ENCODE measurements around the gene DOP1B. TPM values are rescaled to one million over a fixed set of nuclear protein-coding genes. Genes with fewer than 3 reads are reported as not detected.

Gene DOP1B
- total RNA-seq, 1 donor from 2014 or later, result 26.1 TPM

GRCh38 chr21:36188081-36188681 is 31.6 kb downstream of the DOP1B start:
- H3K27ac ChIP-seq (ENCODE audit: low read depth, low read length), result no peak overlapping the region
- H3K27me3 ChIP-seq (ENCODE audit: insufficient read depth, low read length), result no peaks in the 10 kb centered on the region
- no peak overlapping the region for H2AFZ ChIP-seq (ENCODE audit: low read depth, low read length)
- H3K4me1 Mint-ChIP-seq (ENCODE audit: low read depth, unreplicated experiment), result peaks cover 6% of the 10 kb centered on the region
- H3K27me3 Mint-ChIP-seq (ENCODE audit: low read depth, unreplicated experiment), result no peaks in the 10 kb centered on the region
- H3K79me2 ChIP-seq (ENCODE audit: insufficient read depth, low read length), result peaks cover 3% of the 10 kb centered on the region
- H3K4me3 ChIP-seq (ENCODE audit: insufficient read depth, low read depth, low read length), result no peak overlapping the region
- no peak for FAIRE-seq
- no peaks in the 10 kb centered on the region for H3K4me1 ChIP-seq (ENCODE audit: insufficient read depth, low read length)
- H3K9me3 Mint-ChIP-seq (ENCODE audit: unreplicated experiment), result no peaks in the 10 kb centered on the region
- DNase-seq (ENCODE audit: low read depth), result no peak
- H3K9me3 ChIP-seq (ENCODE audit: insufficient read depth, low read depth, low read length), result no peaks in the 10 kb centered on the region
- TF ChIP-seq, protein P1, sequence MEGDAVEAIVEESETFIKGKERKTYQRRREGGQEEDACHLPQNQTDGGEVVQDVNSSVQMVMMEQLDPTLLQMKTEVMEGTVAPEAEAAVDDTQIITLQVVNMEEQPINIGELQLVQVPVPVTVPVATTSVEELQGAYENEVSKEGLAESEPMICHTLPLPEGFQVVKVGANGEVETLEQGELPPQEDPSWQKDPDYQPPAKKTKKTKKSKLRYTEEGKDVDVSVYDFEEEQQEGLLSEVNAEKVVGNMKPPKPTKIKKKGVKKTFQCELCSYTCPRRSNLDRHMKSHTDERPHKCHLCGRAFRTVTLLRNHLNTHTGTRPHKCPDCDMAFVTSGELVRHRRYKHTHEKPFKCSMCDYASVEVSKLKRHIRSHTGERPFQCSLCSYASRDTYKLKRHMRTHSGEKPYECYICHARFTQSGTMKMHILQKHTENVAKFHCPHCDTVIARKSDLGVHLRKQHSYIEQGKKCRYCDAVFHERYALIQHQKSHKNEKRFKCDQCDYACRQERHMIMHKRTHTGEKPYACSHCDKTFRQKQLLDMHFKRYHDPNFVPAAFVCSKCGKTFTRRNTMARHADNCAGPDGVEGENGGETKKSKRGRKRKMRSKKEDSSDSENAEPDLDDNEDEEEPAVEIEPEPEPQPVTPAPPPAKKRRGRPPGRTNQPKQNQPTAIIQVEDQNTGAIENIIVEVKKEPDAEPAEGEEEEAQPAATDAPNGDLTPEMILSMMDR (IDR thresholded peaks at IDR 0.05; ENCODE audit: insufficient read depth, low read depth, low read length), result no peak
- no peak for TF ChIP-seq EZH2 (IDR thresholded peaks at IDR 0.05; ENCODE audit: insufficient read depth, low read length)
- H3K36me3 Mint-ChIP-seq (ENCODE audit: low read depth, unreplicated experiment), result peaks cover 8% of the 10 kb centered on the region
- no peak overlapping the region for H3K4me3 Mint-ChIP-seq (ENCODE audit: unreplicated experiment)
- H3K36me3 ChIP-seq (ENCODE audit: insufficient read depth, low read length), result no peaks in the 10 kb centered on the region
- no peak overlapping the region for H3K27ac Mint-ChIP-seq (ENCODE audit: unreplicated experiment)
- no peak overlapping the region for H3K9ac ChIP-seq (ENCODE audit: low read length)
- H3K4me2 ChIP-seq (ENCODE audit: low read length), result no peak overlapping the region
- H4K20me1 ChIP-seq (ENCODE audit: insufficient read depth, low read length), result peaks cover 6% of the 10 kb centered on the region

DNA sequence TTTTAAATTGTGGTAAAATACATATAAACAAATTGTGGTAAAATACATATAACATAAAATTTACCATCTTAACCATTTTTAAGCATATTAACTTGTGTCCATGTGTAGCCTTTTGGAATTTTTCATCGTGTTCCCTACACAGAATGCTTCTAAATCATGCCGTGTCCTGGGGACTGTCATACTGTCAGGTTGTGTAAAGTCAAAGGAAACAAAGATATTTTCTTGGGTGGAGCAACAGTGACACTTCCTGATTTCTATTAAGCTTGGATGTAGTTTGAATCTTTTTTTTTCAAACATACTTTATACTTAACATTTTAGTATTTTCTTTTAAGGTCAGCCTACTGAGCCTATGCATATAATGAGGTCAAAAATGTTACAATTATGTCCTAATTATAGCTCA is 32.3 kb downstream of the DOP1B start:
- H3K27ac ChIP-seq (ENCODE audit: low read depth, low read length), result no peak overlapping the region
- Mint-ChIP-seq H3K9me3 (ENCODE audit: unreplicated experiment) (no peaks in the 10 kb centered on the region), H3K4me3 (ENCODE audit: unreplicated experiment) (no peak overlapping the region), H3K27ac (ENCODE audit: unreplicated experiment) (no peak overlapping the region), H3K4me1 (ENCODE audit: low read depth, unreplicated experiment) (peaks cover 6% of the 10 kb centered on the region), H3K27me3 (ENCODE audit: low read depth, unreplicated experiment) (no peaks in the 10 kb centered on the region), H3K36me3 (ENCODE audit: low read depth, unreplicated experiment) (peaks cover 6% of the 10 kb centered on the region)
- no peaks in the 10 kb centered on the region for H3K36me3 ChIP-seq (ENCODE audit: insufficient read depth, low read length)
- peaks cover 3% of the 10 kb centered on the region for H3K79me2 ChIP-seq (ENCODE audit: insufficient read depth, low read length)
- H3K9ac ChIP-seq (ENCODE audit: low read length), result no peak overlapping the region
- H2AFZ ChIP-seq (ENCODE audit: low read depth, low read length), result no peak overlapping the region
- no peak for DNase-seq (ENCODE audit: low read depth)
- FAIRE-seq, result no peak
- H4K20me1 ChIP-seq (ENCODE audit: insufficient read depth, low read length), result peaks cover 4% of the 10 kb centered on the region
- H3K4me1 ChIP-seq (ENCODE audit: insufficient read depth, low read length), result no peaks in the 10 kb centered on the region
- no peak overlapping the region for H3K4me2 ChIP-seq (ENCODE audit: low read length)
- TF ChIP-seq, protein P1 (IDR thresholded peaks at IDR 0.05; ENCODE audit: insufficient read depth, low read depth, low read length), result no peak
- no peak for TF ChIP-seq EZH2 (IDR thresholded peaks at IDR 0.05; ENCODE audit: insufficient read depth, low read length)
- H3K4me3 ChIP-seq (ENCODE audit: insufficient read depth, low read depth, low read length), result no peak overlapping the region
- H3K9me3 ChIP-seq (ENCODE audit: insufficient read depth, low read depth, low read length), result no peaks in the 10 kb centered on the region
- no peaks in the 10 kb centered on the region for H3K27me3 ChIP-seq (ENCODE audit: insufficient read depth, low read length)

GRCh38 chr21:36190736-36191135 is 34.1 kb downstream of the DOP1B start:
- peaks cover 6% of the 10 kb centered on the region for H3K4me1 Mint-ChIP-seq (ENCODE audit: low read depth, unreplicated experiment)
- H3K79me2 ChIP-seq (ENCODE audit: insufficient read depth, low read length), result no peaks in the 10 kb centered on the region
- no peak overlapping the region for H3K4me3 Mint-ChIP-seq (ENCODE audit: unreplicated experiment)
- no peak overlapping the region for H2AFZ ChIP-seq (ENCODE audit: low read depth, low read length)
- H3K9me3 Mint-ChIP-seq (ENCODE audit: unreplicated experiment), result peaks cover under 1% of the 10 kb centered on the region
- H3K4me2 ChIP-seq (ENCODE audit: low read length), result no peak overlapping the region
- H3K36me3 ChIP-seq (ENCODE audit: insufficient read depth, low read length), result no peaks in the 10 kb centered on the region
- H3K27ac ChIP-seq (ENCODE audit: low read depth, low read length), result no peak overlapping the region
- peaks cover 4% of the 10 kb centered on the region for H4K20me1 ChIP-seq (ENCODE audit: insufficient read depth, low read length)
- no peaks in the 10 kb centered on the region for H3K4me1 ChIP-seq (ENCODE audit: insufficient read depth, low read length)
- no peaks in the 10 kb centered on the region for H3K27me3 Mint-ChIP-seq (ENCODE audit: low read depth, unreplicated experiment)
- no peak overlapping the region for H3K4me3 ChIP-seq (ENCODE audit: insufficient read depth, low read depth, low read length)
- H3K9ac ChIP-seq (ENCODE audit: low read length), result no peak overlapping the region
- TF ChIP-seq EZH2 (IDR thresholded peaks at IDR 0.05; ENCODE audit: insufficient read depth, low read length), result no peak
- no peaks in the 10 kb centered on the region for H3K9me3 ChIP-seq (ENCODE audit: insufficient read depth, low read depth, low read length)
- FAIRE-seq (no peak), DNase-seq (ENCODE audit: low read depth) (no peak)
- H3K27ac Mint-ChIP-seq (ENCODE audit: unreplicated experiment), result no peak overlapping the region
- H3K36me3 Mint-ChIP-seq (ENCODE audit: low read depth, unreplicated experiment), result peaks cover 6% of the 10 kb centered on the region
- H3K27me3 ChIP-seq (ENCODE audit: insufficient read depth, low read length), result no peaks in the 10 kb centered on the region

Data from astrocyte (in vitro differentiated cells and primary cell).